ENCODE results near the gene DLGAP1.
"Not testable (repeated sequence)": the region's sequence is repeated elsewhere in the genome, so short reads cannot be mapped to it uniquely, and the experiment has no call there.

The DLGAP1 gene

DNA sequence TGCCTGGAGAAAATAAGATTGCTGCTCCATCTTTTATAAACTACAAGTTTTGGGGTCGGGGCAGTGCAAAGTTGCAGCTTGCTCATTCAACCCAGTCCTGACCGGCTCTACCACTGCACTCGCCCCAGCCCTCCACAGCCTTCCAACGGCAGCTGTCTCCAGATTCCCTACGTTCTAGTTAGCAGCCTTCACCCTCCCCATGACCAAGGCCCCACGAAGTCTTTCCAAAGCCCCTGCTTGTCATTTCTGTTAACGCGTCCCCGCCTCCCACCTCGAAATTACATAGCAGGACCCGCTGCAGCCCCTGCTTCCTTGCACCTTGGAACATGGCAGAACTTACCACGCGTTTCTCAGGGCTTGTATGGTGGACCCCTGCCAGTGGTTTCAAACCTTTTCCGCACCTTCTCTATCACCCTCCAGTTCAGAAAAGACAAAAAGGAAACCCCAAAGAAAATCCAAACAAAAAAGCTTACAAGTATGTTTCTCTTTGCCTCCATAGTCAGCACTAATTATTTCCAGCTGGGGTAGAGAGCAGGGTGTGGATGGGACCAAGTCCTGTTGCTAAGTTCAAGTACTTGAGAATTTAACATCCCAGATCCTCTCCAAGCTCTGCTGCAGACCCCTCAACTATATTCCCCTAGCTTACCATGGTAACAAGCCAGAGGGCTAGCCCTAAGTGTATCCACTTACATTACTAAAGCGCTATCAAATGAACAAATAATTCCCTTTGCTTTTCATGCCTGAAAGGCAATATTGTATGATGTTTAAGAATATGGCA lies 843.6 kb downstream of the DLGAP1 start:
- TF ChIP-seq, protein P1, sequence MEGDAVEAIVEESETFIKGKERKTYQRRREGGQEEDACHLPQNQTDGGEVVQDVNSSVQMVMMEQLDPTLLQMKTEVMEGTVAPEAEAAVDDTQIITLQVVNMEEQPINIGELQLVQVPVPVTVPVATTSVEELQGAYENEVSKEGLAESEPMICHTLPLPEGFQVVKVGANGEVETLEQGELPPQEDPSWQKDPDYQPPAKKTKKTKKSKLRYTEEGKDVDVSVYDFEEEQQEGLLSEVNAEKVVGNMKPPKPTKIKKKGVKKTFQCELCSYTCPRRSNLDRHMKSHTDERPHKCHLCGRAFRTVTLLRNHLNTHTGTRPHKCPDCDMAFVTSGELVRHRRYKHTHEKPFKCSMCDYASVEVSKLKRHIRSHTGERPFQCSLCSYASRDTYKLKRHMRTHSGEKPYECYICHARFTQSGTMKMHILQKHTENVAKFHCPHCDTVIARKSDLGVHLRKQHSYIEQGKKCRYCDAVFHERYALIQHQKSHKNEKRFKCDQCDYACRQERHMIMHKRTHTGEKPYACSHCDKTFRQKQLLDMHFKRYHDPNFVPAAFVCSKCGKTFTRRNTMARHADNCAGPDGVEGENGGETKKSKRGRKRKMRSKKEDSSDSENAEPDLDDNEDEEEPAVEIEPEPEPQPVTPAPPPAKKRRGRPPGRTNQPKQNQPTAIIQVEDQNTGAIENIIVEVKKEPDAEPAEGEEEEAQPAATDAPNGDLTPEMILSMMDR (IDR thresholded peaks at IDR 0.05; ENCODE audit: low read depth, low read length) = no peak
- no peak overlapping the region for H3K4me3 ChIP-seq (ENCODE audit: low read depth, low read length)
- no peak for DNase-seq
- no peaks in the 10 kb centered on the region for H3K9me3 ChIP-seq (ENCODE audit: severe bottlenecking)
- H3K27ac ChIP-seq = no peak overlapping the region
- H3K36me3 ChIP-seq = no peaks in the 10 kb centered on the region
- no peaks in the 10 kb centered on the region for H3K27me3 ChIP-seq (ENCODE audit: insufficient read depth, low read depth, severe bottlenecking)

DNA sequence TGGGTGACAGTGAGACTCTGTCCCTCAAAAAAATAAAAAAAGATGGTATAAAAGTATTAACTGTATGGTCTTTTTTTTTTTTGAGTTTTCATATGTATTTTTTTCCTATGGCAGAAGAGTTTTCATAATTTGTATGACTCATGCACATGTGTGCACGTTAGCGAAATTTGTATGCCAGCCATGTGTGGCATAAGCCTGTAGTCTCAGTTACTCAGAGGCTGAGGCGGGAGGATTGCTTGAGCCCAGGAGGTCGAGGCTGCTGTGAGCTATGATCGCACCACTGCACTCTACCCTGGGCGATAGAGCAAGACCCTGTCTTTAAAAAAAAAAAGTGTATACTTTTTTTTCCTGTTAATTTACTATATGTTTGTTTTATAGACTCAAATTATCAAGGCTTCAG lies 844.3 kb downstream of the DLGAP1 start:
- no peaks in the 10 kb centered on the region for H3K36me3 ChIP-seq
- no peak overlapping the region for H3K4me3 ChIP-seq (ENCODE audit: low read depth, low read length)
- no peaks in the 10 kb centered on the region for H3K27me3 ChIP-seq (ENCODE audit: insufficient read depth, low read depth, severe bottlenecking)
- no peak overlapping the region for H3K27ac ChIP-seq
- no peaks in the 10 kb centered on the region for H3K9me3 ChIP-seq (ENCODE audit: severe bottlenecking)
- no peak for DNase-seq
- TF ChIP-seq, protein P1 (IDR thresholded peaks at IDR 0.05; ENCODE audit: low read depth, low read length) = no peak

DNA sequence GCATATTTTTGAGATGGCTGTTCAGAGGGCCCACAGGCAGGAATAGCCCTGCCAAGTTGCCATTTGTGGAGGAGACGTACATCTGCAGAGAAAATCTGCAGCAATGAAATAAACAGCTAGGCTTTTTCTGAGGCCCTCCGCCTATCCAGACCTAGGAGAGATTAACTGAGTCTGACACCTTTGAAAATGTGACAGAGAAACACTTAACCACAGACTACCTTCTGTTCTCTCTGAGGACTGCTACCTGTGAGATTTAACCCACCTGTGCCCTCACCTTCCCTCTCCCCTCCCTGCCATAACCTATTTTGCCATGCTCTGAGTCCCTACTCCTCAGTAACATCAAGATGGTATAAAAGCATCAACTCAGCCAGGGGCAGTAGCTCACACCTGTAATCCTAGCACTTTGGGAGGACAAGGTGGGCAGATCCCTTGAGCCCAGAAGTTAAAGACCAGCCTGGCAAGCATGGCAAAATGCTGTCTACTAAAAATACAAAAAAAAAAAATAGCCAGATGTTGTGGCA lies 844.9 kb downstream of the DLGAP1 start:
- no peaks in the 10 kb centered on the region for H3K27me3 ChIP-seq (ENCODE audit: insufficient read depth, low read depth, severe bottlenecking)
- no peak overlapping the region for H3K4me3 ChIP-seq (ENCODE audit: low read depth, low read length)
- no peak overlapping the region for H3K27ac ChIP-seq
- TF ChIP-seq, protein P1 (IDR thresholded peaks at IDR 0.05; ENCODE audit: low read depth, low read length) = no peak
- no peaks in the 10 kb centered on the region for H3K36me3 ChIP-seq
- DNase-seq = no peak
- no peaks in the 10 kb centered on the region for H3K9me3 ChIP-seq (ENCODE audit: severe bottlenecking)

DNA sequence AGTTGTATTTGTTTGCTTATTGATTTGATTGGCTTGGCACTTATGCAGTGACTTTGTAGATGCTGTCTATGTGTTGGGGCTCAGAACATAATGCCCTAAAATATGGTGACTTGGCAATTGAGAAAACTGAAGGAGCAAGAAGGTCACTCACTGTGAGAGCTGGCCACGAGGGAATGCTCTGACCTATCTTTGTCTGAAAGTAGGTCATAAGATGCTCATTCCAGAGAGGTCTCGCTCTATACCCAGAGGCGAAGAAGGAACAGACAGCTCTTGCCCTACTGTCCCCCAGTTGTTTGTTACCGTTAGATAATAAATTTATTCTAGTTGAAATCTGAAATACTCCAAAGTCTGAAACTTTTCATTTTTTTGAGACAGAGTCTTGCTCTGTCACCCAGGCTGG lies 846.6 kb downstream of the DLGAP1 start:
- H3K27me3 ChIP-seq (ENCODE audit: insufficient read depth, low read depth, severe bottlenecking) = no peaks in the 10 kb centered on the region
- no peaks in the 10 kb centered on the region for H3K9me3 ChIP-seq (ENCODE audit: severe bottlenecking)
- H3K36me3 ChIP-seq = no peaks in the 10 kb centered on the region
- TF ChIP-seq, protein P1 (IDR thresholded peaks at IDR 0.05; ENCODE audit: low read depth, low read length) = no peak
- DNase-seq = no peak
- no peak overlapping the region for H3K4me3 ChIP-seq (ENCODE audit: low read depth, low read length)
- H3K27ac ChIP-seq = no peak overlapping the region

DNA sequence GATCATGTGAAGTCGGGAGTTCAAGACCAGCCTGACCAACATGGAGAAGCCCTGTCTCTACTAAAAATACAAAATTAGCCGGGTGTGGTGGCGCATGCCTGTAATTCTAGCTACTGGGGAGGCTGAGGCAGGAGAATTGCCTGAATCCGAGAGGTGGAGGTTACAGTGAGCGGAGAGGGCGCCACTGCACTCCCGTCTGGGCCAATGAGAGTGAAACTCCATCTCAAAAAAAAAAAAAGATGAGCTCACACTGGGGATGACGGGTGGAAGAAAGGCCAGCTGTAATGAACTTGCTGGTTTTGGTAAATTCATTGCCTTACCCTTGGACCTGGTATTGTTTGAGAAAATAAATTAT lies 847.0 kb downstream of the DLGAP1 start:
- H3K9me3 ChIP-seq (ENCODE audit: severe bottlenecking); H3K36me3 ChIP-seq; H3K27ac ChIP-seq; H3K4me3 ChIP-seq (ENCODE audit: low read depth, low read length); DNase-seq; H3K27me3 ChIP-seq (ENCODE audit: insufficient read depth, low read depth, severe bottlenecking): not testable (repeated sequence)

DNA sequence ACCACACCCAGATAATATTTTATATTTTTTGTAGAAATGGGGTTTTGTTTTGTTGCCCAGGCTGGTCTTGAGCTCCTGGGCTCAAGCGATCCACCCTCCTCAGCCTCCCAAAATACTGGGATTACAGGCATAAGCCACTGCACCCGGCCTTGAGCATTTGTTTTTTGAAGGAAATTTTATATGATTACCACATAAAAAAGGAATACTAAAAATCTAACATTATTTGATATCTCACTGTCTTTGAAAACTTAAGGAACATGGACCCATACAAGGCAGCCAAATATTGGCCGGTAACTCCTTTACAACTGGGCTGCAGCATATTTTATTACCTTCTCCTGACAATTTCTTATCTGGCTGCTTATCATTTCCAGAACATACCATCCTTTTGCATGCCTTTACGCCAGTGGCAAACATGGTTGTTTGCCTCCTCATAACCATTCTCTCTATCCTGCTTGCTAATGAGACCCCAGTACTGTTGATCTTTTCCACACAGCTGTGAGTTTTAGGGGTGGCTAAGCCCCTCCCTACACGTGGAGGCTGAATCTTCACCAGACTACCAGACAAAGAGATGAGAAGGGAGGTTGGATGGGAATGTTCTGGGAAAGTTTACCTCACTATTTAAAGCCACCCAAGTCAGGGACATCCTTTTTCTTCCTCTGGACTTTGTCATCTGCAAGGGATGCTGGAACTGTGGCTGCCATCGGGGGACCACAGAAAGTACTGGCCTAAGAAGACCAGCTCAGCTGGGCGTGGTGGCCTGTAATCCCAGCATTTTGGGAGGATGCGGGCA lies 847.6 kb downstream of the DLGAP1 start:
- no peak for DNase-seq
- TF ChIP-seq, protein P1 (IDR thresholded peaks at IDR 0.05; ENCODE audit: low read depth, low read length) = no peak
- H3K27ac ChIP-seq = no peak overlapping the region
- no peak overlapping the region for H3K4me3 ChIP-seq (ENCODE audit: low read depth, low read length)
- H3K36me3 ChIP-seq = no peaks in the 10 kb centered on the region
- H3K9me3 ChIP-seq (ENCODE audit: severe bottlenecking) = no peaks in the 10 kb centered on the region
- H3K27me3 ChIP-seq (ENCODE audit: insufficient read depth, low read depth, severe bottlenecking) = no peaks in the 10 kb centered on the region

DNA sequence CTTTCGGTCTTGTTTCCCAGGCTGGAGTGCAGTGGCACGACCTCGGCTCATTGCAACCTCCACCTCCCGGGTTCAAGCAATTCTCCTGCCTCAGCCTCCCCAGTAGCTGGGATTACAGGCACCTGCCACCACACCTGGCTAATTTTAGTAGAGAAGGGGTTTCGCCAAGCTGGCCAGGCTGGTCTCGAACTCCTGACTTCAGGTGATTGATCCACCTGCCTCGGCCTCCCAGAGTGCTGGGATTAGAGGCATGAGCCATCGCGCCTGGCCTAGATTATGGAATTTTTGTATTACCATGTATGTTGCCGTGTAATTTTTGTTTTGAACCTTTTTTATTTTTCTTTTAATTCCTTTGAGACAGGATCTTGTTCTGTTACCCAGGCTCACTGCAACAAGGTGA lies 848.2 kb downstream of the DLGAP1 start:
- H3K9me3 ChIP-seq (ENCODE audit: severe bottlenecking); H3K27ac ChIP-seq; DNase-seq; H3K27me3 ChIP-seq (ENCODE audit: insufficient read depth, low read depth, severe bottlenecking); H3K36me3 ChIP-seq; H3K4me3 ChIP-seq (ENCODE audit: low read depth, low read length): not testable (repeated sequence)

Data from WERI-Rb-1 (cell line).